ENCODE results near the gene MTCH2.

GRCh38 chr11:47571895-47572294 lies 70.5 kb downstream of the MTCH2 start:
- no peak for TF ChIP-seq ZNF274 (IDR thresholded peaks at IDR 0.05; ENCODE audit: low read depth, low read length)
- TF ChIP-seq YY1 (IDR thresholded peaks at IDR 0.05; ENCODE audit: insufficient read depth, insufficient read length): no peak
- TF ChIP-seq SUZ12 (IDR thresholded peaks at IDR 0.05; ENCODE audit: extremely low read depth, insufficient read depth, insufficient read length): no peak

Measured in NT2/D1 (cell line).